B cell (primary cell): ENCODE results near the gene NSUN6.

Experiments
- CTCF ChIP-seq: fragments of 200-600 bp; IDR thresholded peaks from one replicate; pipeline ENCODE4 v1.8.0; 2022; ENCODE audit warnings: antibody characterized with exemption, mild to moderate bottlenecking
- EZH2 ChIP-seq: IDR thresholded peaks from 2 replicates; pipeline ENCODE4 v1.6.1; 2012; ENCODE audit warnings: borderline replicate concordance, low read depth, mild to moderate bottlenecking, moderate library complexity, low read length; ENCODE audit not compliant: insufficient read depth, poor library complexity, severe bottlenecking

- TF ChIP-seq CTCF (no peak), EZH2 (no peak)
Observed at GRCh38 chr10:18563003-18563726, 88.2 kb downstream of the NSUN6 start.
